ENCODE measurements around the gene P2RY8.

P2RY8 gene

DNA sequence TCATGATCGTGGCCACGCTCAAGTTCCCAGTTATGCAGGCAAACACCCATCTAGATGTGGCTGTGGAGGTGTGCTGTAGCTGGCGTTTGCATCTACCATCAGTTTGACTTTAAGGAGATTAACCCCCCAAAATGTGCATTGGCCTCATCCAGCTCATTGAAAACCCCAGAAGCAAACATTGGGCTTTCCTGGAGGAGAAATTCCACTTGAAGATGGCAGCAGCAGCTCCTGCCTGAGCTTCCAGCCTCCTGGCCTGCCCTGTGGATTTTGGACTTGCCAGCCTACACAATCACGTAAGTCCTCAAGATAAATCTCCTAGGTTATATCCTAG lies 114.9 kb downstream of the P2RY8 start:
- TF ChIP-seq ZNF274 (IDR thresholded peaks at IDR 0.05; ENCODE audit: low read depth, low read length) = no peak
- TF ChIP-seq YY1 (IDR thresholded peaks at IDR 0.05; ENCODE audit: insufficient read depth, insufficient read length) = no peak
- TF ChIP-seq SUZ12 (IDR thresholded peaks at IDR 0.05; ENCODE audit: extremely low read depth, insufficient read depth, insufficient read length) = no peak
- Histone ChIP-seq H3K36me3 (ENCODE audit: insufficient read depth, insufficient read length, low read length) (peaks cover 57% of the 10 kb centered on the region), H3K27me3 (ENCODE audit: insufficient read depth, insufficient read length) (no peaks in the 10 kb centered on the region), H3K4me3 (ENCODE audit: insufficient read length, low read depth) (no peak overlapping the region), H3K9ac (ENCODE audit: insufficient read length, low read depth) (no peak overlapping the region), H3K4me1 (ENCODE audit: insufficient read depth, insufficient read length) (peaks cover 9% of the 10 kb centered on the region), H3K9me3 (ENCODE audit: insufficient read depth, low read length) (no peaks in the 10 kb centered on the region)
- no peak for DNase-seq (ENCODE audit: low read depth, low spot score)

DNA sequence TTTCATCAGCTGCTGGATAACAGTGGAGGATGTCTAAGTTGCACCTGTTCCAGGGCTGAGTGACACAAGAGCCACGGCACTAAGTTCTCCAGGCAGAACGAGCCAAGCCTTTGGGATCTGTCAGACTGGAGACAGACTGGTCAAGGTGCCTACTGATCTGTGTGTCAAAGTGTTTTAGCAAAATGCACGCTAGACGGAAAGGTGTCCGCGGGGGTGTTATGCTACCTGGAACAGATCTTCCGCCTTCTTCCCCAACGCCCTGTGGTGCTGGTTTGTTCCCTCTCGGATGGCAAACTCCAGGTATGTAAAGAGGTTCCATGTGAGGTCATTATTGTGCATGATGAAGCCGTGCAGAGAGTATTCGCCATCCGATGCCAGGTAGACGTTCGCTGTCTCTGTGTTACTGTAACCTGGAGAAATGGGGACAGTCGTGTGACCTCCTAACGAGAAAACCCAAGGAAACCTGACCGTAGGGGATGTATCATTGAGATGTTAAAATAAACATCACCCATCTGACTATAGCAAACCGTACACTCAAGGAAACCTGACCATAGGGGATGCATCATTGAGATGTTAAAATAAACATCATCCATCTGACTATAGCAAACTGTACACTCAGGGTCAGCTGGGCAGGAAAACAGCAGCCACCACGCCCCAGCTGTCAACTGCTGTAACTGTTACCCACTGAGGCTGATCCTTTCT lies 115.4 kb downstream of the P2RY8 start:
- Histone ChIP-seq H3K4me3 (ENCODE audit: insufficient read length, low read depth) (no peak overlapping the region), H3K9ac (ENCODE audit: insufficient read length, low read depth) (no peak overlapping the region), H3K4me1 (ENCODE audit: insufficient read depth, insufficient read length) (peaks cover 9% of the 10 kb centered on the region), H3K9me3 (ENCODE audit: insufficient read depth, low read length) (no peaks in the 10 kb centered on the region), H3K36me3 (ENCODE audit: insufficient read depth, insufficient read length, low read length) (peaks cover 59% of the 10 kb centered on the region), H3K27me3 (ENCODE audit: insufficient read depth, insufficient read length) (no peaks in the 10 kb centered on the region)
- no peak for DNase-seq (ENCODE audit: low read depth, low spot score)
- TF ChIP-seq ZNF274 (IDR thresholded peaks at IDR 0.05; ENCODE audit: low read depth, low read length) (no peak), YY1 (IDR thresholded peaks at IDR 0.05; ENCODE audit: insufficient read depth, insufficient read length) (no peak), SUZ12 (IDR thresholded peaks at IDR 0.05; ENCODE audit: extremely low read depth, insufficient read depth, insufficient read length) (no peak)

DNA sequence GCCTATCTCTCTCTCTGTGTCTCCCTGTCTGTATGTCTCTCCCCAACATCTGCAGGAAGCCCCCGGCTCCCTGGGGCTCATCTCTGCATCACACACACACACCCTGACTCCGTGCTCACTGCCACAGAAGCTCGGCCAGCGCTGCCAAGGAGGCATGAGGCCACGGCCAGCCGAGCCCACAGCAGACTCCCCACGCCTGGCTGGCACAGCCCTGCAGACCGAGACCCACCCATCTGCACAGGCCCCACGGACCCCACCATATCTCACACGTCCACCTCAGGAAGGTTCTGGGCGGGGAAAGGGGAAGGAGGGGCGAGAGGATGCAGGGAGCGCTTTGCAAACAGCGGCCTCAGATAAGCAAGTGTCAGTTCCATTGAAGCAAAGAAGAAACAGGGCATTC lies 116.6 kb downstream of the P2RY8 start:
- no peak for DNase-seq (ENCODE audit: low read depth, low spot score)
- no peaks in the 10 kb centered on the region for H3K27me3 ChIP-seq (ENCODE audit: insufficient read depth, insufficient read length)
- no peak for TF ChIP-seq SUZ12 (IDR thresholded peaks at IDR 0.05; ENCODE audit: extremely low read depth, insufficient read depth, insufficient read length)
- no peak for TF ChIP-seq YY1 (IDR thresholded peaks at IDR 0.05; ENCODE audit: insufficient read depth, insufficient read length)
- TF ChIP-seq ZNF274 (IDR thresholded peaks at IDR 0.05; ENCODE audit: low read depth, low read length) = no peak
- H3K9me3 ChIP-seq (ENCODE audit: insufficient read depth, low read length) = no peaks in the 10 kb centered on the region
- H3K9ac ChIP-seq (ENCODE audit: insufficient read length, low read depth) = peak overlapping the region; percentile 26
- peaks cover 59% of the 10 kb centered on the region for H3K36me3 ChIP-seq (ENCODE audit: insufficient read depth, insufficient read length, low read length)
- H3K4me1 ChIP-seq (ENCODE audit: insufficient read depth, insufficient read length) = peaks cover 9% of the 10 kb centered on the region
- no peak overlapping the region for H3K4me3 ChIP-seq (ENCODE audit: insufficient read length, low read depth)

DNA sequence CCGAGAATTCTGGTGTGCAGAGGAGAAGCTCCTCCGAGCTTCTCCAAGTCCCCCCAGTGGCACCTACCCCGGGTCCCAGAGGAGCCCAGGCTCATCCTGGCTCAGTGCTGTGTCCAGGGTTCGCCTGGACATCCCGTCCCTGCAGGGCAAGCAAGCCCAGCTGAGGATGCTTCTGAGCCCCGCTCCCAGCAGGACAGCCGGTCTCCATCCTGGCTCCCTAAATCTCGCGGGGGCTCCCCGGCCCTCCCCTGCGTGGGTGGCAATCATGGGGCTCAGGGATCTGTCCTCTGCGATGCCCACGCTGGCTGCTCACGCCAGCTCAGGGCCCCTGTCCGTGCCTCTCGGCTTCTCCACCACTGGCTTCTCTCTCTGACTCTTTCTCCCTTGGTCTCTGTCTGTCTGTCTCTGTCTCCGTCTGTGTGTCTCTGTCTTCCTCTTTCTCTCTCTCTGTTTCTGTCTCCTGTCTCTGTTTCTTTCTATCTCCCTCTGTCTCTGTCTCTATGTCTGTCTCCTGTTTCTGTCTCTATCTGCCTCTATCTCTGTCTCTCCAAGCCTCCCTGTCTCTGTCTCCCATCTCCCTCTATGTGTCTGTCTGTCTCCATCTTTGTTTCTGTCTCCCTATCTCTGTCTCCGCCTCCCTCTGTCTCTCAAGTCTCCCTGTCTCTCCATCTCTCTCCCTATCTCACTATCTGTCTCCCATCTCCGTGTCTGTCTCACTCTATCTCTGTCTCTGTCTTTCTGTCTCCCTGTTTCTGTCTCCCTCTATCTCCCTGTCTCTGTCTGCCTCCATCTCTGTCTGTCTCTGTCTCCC lies 117.2 kb downstream of the P2RY8 start:
- TF ChIP-seq YY1 (IDR thresholded peaks at IDR 0.05; ENCODE audit: insufficient read depth, insufficient read length) (no peak), SUZ12 (IDR thresholded peaks at IDR 0.05; ENCODE audit: extremely low read depth, insufficient read depth, insufficient read length) (no peak), ZNF274 (IDR thresholded peaks at IDR 0.05; ENCODE audit: low read depth, low read length) (no peak)

DNA sequence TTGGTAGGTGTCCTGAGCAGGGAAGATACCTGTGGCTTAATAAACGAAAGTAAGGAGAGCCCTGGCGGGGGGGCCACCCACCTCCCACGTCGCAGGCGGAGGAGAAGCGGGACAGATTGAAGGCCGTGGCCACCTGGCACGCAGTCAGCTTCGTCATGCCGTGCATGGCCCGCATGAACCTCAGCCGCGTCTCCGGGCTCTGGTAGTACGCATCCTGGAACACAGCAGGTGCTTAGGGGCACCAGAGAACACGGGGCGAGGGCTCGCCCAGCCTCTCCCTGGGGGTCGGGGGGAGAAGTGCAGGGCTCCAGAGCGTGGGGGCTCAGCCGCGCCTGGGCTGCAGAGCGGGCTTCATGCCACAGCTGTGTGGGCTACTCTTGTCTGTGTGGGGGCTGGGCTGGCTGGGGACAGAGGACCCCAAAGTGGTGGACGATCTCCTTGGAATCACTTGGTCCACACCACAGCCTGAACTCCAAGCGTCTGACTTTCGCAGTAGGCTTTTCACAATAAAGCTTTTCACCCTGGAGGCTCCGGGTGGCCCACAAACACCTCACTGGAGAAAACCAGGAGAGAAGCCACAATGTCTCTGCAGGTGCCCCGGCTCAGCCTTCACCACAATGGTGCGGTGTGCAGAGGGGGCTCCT lies 118.0 kb downstream of the P2RY8 start:
- Histone ChIP-seq H3K4me1 (ENCODE audit: insufficient read depth, insufficient read length) (peaks cover 9% of the 10 kb centered on the region), H3K9ac (ENCODE audit: insufficient read length, low read depth) (peak overlapping the region; percentile 17), H3K4me3 (ENCODE audit: insufficient read length, low read depth) (no peak overlapping the region), H3K27me3 (ENCODE audit: insufficient read depth, insufficient read length) (no peaks in the 10 kb centered on the region), H3K9me3 (ENCODE audit: insufficient read depth, low read length) (no peaks in the 10 kb centered on the region), H3K36me3 (ENCODE audit: insufficient read depth, insufficient read length, low read length) (peaks cover 57% of the 10 kb centered on the region)
- no peak for TF ChIP-seq SUZ12 (IDR thresholded peaks at IDR 0.05; ENCODE audit: extremely low read depth, insufficient read depth, insufficient read length)
- DNase-seq (ENCODE audit: low read depth, low spot score) = no peak

More for the DNA sequence above, 117.2 kb downstream of the P2RY8 start:
- H3K9ac ChIP-seq (ENCODE audit: insufficient read length, low read depth) = no peak overlapping the region
- H3K9me3 ChIP-seq (ENCODE audit: insufficient read depth, low read length) = no peaks in the 10 kb centered on the region
- H3K4me1 ChIP-seq (ENCODE audit: insufficient read depth, insufficient read length) = peaks cover 9% of the 10 kb centered on the region
- H3K27me3 ChIP-seq (ENCODE audit: insufficient read depth, insufficient read length) = no peaks in the 10 kb centered on the region
- no peak for DNase-seq (ENCODE audit: low read depth, low spot score)
- no peak overlapping the region for H3K4me3 ChIP-seq (ENCODE audit: insufficient read length, low read depth)
- peaks cover 55% of the 10 kb centered on the region for H3K36me3 ChIP-seq (ENCODE audit: insufficient read depth, insufficient read length, low read length)

DNA sequence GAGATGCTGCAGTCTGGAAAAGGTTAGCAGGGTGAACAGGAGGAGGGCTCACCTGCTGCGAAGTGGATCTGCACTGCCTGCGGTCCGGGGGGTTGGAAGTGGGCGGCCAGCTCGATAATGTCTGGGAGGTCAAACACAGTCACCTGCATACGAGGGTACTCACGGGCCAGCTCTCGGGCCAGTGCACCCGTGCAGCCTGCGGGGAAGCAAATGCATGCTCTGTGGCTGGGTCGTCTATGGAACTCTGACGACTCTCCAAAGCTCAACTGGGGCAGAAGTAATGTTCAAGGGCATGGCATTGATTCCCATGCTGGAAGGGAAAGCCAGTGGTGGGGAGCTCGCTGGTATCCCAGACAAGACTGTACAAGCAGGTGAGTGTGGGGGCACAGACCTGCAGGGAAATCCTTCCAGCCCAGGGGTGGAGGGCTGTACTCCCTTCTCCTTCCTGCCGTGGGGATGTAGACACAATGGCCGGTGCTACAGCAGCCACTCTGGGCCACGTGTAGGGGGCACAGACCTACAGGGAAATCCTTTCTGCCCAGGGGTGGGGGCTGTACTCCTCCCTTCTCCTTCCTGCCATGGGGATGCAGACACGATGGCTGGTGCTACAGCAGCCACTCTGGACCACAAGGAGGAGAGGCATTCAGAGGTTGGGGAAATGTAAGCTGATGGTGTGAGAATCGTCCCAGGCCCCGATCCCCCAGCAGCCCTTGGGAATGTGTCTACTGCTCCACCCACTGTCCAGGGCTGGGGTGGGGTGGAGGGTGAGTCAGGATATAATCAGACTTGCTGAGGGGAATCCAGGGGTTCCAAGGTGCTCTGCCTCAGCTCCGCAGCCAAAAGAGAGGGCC lies 118.8 kb downstream of the P2RY8 start:
- no peak for DNase-seq (ENCODE audit: low read depth, low spot score)
- Histone ChIP-seq H3K4me1 (ENCODE audit: insufficient read depth, insufficient read length) (peaks cover 9% of the 10 kb centered on the region), H3K4me3 (ENCODE audit: insufficient read length, low read depth) (no peak overlapping the region), H3K27me3 (ENCODE audit: insufficient read depth, insufficient read length) (no peaks in the 10 kb centered on the region), H3K36me3 (ENCODE audit: insufficient read depth, insufficient read length, low read length) (peaks cover 62% of the 10 kb centered on the region), H3K9ac (ENCODE audit: insufficient read length, low read depth) (no peak overlapping the region), H3K9me3 (ENCODE audit: insufficient read depth, low read length) (no peaks in the 10 kb centered on the region)
- TF ChIP-seq ZNF274 (IDR thresholded peaks at IDR 0.05; ENCODE audit: low read depth, low read length) = no peak
- no peak for TF ChIP-seq SUZ12 (IDR thresholded peaks at IDR 0.05; ENCODE audit: extremely low read depth, insufficient read depth, insufficient read length)
- no peak for TF ChIP-seq YY1 (IDR thresholded peaks at IDR 0.05; ENCODE audit: insufficient read depth, insufficient read length)

Measured in NT2/D1 (cell line).